GM18873 (cell line): ENCODE data around the gene ZNF688.

Experiments
- ATAC-seq: cut with Tn5 transposase; IDR thresholded peaks from one replicate; pipeline ENCODE4 v1.9.1; 2021; ENCODE audit warnings: mild to moderate bottlenecking, moderate library complexity, moderate number of reproducible peaks; ENCODE audit not compliant: unreplicated experiment, low FRiP score

Gene ZNF688

GRCh38 chr16:30521873-30522641, 49.5 kb downstream of the ZNF688 start:
- ATAC-seq, result no peak

DNA sequence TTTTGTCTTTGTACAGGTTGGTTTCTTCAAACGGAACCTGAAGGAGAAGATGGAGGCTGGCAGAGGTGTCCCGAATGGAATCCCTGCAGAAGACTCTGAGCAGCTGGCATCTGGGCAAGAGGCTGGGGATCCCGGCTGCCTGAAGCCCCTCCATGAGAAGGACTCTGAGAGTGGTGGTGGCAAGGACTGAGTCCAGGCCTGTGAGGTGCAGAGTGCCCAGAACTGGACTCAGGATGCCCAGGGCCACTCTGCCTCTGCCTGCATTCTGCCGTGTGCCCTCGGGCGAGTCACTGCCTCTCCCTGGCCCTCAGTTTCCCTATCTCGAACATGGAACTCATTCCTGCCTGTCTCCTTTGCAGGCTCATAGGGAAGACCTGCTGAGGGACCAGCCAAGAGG, 50.0 kb downstream of the ZNF688 start:
- no peak for ATAC-seq
